ENCODE results near the gene CACNA1C.
"Not testable (repeated sequence)": the region's sequence is repeated elsewhere in the genome, so short reads cannot be mapped to it uniquely, and the experiment has no call there.

The CACNA1C gene

DNA sequence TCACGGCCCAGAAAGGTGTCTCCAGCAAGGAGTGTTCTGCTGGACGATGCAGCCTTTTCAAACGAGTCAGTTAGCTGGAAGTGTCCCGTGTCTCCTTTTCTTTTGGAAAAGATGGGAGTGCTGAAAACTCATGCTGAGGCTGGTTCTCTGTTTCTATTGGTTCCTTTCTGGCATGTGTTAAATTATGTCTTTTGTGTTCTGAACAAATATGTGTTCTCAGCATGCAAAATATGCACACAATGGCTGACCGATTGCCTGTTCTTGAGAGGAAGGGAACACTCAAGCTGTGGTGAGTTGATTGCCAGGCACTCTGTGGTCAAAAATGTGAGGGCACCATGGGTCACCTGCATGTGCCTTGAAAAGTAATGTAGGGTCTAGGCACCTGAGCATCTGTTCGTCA is 181.3 kb downstream of the CACNA1C start:
- no peak for DNase-seq (ENCODE audit: low read depth in 3 of 3)

DNA sequence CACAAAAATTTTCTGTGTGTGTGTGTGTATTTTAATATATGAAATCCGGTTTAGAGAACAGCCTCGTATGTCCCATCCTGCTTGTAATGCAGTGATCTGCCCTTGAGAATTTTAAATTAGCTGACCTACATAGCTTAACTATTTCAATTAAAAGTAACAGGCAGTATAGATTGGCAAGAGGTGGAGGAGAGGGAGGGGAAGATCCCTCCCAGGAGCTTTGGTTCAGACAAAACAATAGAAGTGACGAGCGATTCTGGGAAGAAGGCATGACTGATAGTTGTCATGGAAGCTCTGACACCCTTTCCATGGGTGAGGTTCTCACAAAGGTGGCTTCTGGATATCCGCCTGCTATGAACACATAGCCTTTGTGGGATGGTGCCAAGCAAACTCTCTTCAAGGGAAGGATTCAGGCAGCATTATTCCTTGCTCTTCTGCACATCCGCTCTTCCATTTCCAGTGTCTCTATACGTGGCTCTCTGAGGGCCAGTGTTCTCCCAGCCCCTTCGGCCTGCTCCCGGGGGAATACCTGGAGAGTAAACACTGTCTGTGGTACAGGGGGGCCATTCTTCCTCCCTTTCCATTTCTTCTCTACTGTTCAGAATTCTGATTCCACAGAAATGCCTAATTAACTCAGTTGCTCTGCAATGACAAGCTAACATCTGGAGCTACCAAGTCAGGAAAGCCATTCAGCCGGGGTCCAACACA is 182.0 kb downstream of the CACNA1C start:
- no peak for DNase-seq (ENCODE audit: low read depth in 3 of 3)

DNA sequence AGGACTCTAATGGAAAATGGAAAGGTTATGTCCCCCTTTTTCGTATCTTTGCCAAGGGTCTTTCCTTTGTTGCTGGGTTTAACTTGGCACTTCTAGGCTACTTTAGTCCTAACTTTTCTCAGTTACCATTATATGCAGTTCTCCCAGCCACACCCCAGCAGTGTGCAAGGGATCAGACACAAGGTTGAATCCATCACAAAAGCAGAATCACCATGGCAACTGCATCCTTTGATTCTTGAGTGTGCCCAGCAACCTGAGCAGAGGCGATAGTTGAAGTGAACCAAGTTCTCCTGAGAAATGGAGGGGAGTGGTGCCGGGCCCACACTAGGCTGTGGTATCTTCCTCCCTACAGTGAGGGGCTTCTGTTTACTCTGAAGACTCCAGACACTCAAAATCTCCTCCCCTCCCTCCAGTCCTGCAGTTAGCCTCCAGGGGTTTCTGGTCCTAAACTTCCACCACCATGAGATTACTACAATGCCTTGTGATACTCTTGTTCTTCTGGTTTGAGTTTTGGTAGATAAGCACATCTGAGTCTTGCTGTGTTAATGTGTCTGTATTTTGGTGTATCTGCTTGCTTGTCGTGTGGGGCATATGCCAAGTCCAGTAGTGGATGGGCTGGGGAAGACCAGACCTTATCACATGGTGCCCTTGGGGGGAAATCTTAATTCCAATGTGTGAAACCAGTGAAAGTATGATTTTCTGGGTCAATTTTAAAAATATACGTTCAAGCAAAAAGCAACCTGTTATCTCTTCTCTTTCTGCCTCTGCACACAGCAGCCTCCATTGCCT is 183.9 kb downstream of the CACNA1C start:
- no peak for DNase-seq (ENCODE audit: low read depth in 3 of 3)

DNA sequence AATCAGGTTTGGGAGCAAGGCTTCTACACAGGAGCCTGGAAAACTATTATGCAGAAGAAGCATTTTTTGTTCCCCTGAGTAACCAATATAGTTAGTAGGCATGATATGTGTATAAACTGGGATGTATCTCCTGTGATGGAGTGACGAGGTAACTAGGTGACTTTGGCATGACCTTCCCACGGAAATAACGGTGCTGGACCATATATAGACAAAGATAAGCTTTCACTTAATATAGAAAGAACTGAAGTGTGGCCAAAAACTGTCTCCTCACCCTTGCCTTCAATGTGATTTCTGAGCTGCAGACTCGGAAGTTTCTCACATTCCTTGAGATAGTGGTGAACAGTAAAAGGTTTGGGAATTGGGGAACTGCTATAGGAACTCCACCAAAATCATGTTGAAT is 185.3 kb downstream of the CACNA1C start:
- no peak for DNase-seq (ENCODE audit: low read depth in 3 of 3)

DNA sequence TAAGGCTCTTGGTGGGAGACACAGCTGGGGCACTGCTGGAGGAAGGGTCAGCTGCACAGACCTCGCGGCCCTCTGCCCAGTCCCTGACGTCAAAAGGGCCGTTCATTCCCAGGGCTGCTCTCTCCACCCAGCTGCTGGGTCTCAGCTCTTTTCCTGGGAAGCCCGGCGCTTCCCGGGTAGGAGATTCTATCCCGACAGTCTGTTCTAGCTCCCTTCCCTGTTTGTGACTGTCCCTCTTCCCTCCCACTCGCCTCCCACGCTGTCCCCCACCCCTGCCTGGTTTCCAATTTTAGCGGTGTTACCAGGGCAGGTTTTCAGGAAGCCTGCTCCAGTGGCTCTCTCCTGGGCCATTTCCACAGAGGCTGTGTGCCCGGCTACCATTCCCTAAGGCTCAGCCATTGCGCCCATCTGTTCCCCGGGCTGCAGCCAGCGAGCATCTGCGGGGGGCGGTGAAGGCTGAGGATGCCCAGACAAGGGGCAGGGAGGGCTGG is 186.6 kb downstream of the CACNA1C start:
- no peak for DNase-seq (ENCODE audit: low read depth in 3 of 3)

DNA sequence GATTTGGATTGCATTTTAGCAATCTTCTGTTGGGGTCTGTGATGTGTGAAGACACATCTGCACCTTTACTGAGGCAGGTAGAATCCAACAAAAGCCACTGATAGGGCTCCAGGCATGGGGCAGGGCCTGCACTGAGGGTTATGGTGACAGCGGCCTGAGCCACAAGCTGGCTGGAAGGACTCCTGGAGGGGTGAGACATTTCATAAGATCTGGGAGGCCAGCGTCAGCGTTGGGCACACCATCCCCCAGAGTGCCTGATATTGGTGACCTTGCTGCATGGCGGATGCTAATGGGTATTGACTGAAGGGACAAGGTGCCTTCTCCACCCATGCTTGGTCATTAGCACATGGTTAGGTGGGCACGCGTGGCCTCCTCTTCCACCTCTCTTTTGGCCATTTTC is 187.6 kb downstream of the CACNA1C start:
- no peak for DNase-seq (ENCODE audit: low read depth in 3 of 3)

DNA sequence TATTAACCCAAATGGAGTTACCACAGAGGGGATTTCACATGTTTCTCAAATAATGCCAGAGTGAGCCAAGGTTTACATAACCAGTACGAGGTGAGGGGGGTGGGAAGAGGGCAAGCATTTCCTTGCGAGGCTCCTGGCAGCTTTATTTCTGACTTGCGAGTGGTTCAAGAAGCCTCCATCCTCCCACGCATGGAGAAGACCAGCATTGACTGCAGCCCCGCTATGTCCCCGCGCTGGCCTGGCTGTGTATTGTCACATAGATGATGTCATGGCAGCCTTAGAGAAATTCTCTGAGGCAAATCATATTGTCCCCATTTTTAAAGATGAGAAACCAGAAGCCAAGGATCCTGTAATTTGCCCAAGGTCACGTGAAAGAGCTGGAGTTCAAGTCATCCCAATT is 188.2 kb downstream of the CACNA1C start:
- DNase-seq (ENCODE audit: low read depth in 3 of 3): no peak

DNA sequence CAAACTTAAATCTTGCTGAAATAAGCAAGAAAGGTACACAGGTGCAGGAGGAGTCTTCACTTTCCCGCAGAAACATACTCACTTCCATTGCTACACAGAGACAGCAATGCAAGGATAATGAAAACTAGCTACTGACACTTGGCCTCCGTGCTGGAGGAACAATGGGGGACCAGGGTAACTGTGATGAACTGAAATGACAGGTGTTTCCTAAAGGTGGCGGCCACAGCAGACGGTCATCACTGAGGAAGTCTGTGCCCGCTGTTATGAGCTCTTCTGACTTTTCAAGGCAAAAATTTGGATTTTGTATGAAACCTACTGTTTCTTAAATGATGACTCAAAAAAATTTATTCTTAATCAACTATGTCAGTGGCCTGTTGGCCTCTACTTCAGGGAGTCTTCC is 189.4 kb downstream of the CACNA1C start:
- DNase-seq (ENCODE audit: low read depth in 3 of 3): no peak

DNA sequence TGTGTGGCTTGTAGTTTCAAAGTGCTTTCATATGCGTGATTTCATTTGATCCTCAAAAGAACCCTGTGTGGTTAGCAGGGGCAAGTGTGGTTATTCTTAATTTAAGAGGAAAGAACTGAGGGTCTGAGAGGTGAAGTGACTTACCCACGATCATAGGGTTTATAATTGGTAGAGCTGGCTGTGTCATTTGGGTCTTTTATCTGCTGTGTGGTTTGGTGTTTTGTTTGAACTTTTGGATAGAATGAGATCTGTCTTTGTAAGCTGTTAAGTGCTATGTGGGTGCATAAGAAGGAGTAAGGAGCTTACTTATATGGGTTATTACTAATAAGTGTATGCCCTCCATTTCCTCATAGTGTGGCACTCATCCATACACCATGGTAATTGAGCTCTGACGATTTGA is 190.0 kb downstream of the CACNA1C start:
- DNase-seq (ENCODE audit: low read depth in 3 of 3): no peak

DNA sequence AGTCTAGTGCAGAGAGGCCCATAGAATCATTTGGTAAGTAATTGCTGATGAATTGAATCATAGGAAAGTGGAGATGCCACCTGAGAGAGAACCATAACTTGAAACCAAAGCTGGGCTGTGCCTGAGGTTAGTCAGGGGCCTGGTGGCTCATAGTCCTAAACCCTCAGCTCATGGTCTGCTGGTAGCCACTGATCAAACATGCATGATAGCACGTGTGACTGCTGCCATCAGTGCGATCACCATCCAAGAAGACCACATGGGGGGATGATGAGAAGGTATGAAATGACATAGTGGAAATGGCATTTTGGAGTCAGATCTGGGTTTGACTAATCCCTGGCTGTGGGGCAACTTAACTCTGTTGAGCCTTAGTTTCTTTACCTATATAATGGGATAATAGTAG is 190.5 kb downstream of the CACNA1C start:
- no peak for DNase-seq (ENCODE audit: low read depth in 3 of 3)

DNA sequence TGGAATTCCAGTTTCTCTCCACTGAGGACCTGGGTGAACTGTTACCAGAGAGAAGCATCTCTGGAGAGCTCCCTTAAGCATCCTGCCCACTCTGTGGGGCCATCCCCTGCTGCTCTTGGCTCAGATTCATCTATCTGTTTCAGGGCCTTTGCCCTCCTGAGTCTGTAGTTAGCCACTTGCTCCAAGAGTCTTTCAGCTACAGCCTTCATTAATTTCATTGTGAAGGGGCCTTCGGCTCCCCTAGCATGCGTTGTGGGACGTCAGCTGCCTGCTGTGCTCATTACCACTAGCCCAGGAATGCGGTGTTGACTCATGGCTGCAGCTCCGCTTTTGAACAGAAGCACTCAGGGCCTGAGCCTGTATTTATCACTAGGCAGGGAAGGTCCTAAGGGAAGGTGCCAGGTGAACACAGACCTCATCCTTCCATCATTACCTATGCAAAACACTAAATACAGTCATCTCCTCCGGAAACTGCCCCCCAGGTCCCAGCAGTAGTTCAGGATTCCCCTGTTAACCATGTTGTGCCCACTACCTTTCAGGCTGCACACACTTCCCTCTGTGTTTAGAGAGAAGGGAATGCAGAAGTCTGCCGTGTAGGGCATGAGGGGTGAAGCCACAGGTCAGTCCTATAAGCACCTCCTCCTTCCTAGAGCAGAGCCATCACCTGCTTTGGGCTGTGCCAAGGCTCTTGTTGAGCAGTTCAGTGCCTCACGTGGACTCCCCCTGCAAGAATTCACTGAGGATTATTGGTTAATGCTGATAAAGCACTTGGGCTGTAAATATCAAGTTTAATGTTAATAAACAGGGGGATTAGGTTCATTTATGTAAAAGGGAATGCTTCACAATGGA is 191.4 kb downstream of the CACNA1C start:
- DNase-seq (ENCODE audit: low read depth in 3 of 3): no peak

DNA sequence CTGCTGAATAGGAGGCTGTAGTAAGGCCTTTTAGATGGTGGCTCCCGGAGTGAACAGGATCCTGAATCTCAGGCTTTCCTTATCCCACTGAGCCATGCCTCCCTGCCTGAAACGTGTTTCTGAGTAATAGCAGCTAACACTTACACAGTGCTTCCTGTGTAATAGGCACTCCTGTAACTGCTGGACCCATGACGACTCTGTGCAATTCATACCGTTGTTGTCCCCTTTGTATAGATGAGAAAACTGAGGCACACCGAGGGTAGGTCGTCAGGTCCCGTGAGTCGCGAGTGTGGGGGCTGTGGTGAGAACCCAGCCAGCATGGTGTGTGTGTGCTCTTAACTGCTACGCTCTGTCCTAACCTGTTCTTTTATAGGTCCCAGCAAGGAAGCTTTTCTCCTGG is 193.6 kb downstream of the CACNA1C start:
- no peak for DNase-seq (ENCODE audit: low read depth in 3 of 3)

DNA sequence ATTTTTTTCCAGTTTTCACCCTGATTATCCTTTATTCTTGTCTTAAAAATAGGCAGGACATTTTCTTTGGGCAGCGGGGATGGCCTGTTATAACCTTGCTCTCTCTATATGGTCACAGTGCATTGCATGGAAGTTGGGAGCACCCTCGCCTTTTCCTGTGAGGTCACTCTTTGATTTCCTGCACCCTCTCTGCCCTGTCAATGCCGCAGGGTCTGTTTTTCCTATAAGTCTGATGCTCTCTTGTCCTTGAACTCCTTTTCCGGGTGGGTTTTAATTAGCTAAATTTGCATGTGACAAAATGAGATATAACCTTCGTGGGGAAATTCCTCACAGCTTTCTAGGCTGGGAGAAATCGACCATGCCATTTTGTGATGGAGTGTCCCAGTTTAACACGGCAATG is 194.3 kb downstream of the CACNA1C start:
- no peak for DNase-seq (ENCODE audit: low read depth in 3 of 3)

DNA sequence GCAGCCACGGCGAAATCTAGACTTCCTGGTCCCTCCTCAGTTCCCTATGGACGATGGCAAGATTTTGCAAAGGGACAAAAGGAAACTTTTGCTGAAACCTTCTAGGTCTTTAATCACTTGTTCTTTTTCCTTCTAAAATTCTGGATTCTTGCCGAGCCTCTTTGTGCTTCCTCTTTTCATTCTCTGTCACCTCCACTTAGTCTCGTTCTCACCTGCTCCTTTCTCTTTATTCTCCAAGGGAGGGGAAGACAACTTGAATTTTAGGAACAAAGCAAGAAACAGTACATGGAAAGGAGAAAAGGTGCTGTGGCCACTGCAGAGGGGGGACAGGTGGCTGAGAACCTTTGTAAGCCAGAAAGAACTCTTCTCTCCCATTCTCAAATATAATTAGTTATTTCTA is 194.8 kb downstream of the CACNA1C start:
- DNase-seq (ENCODE audit: low read depth in 3 of 3): no peak

DNA sequence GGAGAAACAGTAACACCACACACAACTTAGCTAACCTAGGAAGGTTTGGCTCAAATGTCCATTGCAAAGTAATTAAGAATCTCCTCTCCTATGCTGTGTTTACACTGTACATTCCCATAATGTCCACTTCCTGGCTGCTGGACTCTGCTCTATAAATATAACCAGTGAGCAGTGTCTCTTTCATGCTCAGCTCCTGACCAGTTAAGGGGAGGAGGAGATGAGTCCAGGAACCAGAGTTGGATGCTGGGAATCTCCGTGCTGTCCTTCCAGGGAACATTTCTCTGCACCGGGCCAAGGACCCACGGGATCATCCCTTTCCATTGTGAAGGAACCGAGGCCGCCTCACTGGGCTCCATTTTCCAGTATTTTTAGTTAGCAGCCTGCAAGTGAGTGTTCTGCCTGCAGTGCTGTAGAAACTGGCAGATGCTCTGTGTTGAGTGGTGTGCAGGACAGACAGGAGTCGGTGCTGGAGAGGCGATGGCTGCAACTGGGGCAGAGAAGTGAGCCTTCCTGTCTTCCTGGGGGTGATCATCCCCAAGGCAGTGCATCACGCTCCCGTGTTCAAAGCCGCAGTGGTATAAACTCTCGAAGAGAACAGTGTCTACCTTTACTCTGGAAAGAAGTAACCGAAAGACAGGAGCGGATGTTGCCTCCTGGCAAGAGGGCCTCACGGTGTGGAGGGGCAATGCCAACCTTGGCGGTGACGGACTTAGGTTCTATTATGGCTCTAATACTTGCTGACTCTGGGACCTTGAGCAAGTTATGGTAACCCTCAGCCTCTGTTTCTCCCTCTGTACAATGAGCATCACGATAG is 195.5 kb downstream of the CACNA1C start:
- no peak for DNase-seq (ENCODE audit: low read depth in 3 of 3)

DNA sequence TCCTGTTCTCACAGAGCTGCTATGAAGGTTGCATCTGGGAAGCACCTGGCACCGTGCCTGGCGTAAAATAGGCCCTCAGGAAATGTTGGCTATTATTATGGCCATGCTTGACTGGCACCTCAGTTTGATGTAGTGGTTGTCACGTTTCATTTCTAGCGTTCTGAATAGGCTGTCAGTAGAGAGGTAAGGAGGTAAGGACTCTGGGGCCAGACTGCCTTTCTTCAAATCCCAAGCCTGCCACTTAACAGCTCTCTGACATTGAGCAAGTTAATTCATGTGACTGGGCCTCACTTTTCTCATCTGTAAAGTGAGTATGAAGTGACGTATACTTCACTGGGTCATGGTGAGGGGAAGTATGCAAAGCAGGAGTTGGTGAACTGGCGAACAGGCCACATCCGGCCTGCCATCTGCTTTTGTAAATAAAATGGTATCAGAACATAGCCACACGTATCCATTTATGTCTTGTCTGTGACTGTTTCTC is 196.2 kb downstream of the CACNA1C start:
- DNase-seq (ENCODE audit: low read depth in 3 of 3): no peak

DNA sequence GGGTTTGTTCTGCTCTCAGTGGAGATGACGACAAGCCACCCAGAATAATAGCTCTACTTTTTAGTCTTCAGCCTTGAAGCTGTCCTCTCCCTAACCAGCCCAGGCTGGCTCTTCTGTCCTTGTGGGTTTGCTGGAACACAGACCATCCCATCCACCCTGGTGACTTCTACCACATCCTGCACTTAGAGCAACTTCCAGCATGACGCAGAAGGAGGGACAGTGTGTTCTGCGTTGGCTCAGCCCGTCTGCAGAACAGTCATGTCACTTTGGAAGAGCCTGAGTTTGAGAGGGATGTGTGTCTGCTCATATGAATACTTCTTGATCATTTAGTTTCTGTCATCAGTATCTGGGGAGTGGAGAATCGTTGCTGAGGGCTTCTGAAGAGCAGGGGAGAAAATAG is 198.0 kb downstream of the CACNA1C start:
- DNase-seq (ENCODE audit: low read depth in 3 of 3): no peak

DNA sequence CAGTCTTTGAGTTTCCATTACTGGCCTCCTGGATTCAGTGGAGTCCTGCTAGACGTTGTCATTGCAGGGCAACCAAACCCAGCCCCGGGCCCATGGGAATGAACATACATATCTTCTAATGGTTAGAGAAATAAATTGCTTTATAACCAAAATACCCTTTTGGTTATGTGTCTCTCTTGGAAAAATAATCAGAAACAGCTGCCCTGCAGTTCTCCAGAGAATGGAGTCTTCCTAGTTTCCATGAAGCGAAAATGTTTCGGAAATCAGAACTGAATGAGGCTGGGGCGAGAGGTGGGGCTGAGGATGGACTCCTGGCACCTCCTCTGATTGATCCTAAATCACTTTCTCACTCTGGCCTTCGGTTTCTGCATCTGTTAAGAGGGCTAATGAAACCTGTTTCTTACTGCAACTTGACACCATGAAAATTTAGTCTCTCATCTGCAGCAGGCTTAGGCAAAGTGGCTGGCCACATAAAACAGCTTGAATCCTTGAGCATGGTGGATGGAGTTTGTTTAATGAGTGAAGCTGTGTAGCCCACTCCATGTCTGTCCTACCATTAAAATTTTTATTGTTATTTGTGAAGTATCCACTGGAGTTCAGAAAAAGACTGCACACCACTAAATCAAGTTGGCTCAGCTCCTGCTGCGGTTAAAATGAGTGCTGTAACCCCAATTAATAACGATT is 198.9 kb downstream of the CACNA1C start:
- no peak for DNase-seq (ENCODE audit: low read depth in 3 of 3)

DNA sequence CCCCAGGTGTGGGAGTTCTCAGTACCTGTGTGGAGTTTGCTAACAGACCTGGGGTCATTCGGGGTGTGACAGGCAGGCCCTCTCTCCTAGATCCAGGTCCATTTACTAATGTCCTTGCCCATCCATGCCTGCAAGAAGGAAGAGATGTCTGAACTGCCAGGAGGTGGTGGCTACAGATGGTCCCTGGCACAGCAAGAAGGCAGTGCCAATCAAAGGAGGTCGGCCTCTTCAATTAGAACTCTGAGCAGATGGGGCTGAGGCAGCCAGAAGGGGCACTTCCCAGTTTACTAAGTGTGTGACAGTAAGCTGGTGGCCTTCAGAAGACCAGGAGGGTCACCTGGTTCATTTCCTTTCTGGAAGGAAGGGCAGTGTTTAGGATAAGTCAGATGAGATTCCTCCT is 202.5 kb downstream of the CACNA1C start:
- no peak for DNase-seq (ENCODE audit: low read depth in 3 of 3)

DNA sequence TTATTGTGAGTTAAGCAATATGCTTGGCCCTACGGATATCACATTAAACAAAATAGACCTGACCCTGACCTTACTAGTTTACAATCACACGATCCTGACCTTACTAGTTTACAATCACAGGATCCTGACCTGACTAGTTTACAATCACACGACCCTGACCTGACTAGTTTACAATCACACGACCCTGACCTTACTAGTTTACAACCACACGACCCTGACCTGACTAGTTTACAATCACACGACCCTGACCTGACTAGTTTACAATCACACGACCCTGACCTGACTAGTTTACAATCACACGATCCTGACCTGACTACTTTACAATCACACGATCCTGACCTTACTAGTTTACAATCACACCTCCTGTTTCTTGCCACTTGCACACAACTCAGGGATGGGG is 202.9 kb downstream of the CACNA1C start:
- not testable (repeated sequence) for DNase-seq (ENCODE audit: low read depth in 3 of 3)

DNA sequence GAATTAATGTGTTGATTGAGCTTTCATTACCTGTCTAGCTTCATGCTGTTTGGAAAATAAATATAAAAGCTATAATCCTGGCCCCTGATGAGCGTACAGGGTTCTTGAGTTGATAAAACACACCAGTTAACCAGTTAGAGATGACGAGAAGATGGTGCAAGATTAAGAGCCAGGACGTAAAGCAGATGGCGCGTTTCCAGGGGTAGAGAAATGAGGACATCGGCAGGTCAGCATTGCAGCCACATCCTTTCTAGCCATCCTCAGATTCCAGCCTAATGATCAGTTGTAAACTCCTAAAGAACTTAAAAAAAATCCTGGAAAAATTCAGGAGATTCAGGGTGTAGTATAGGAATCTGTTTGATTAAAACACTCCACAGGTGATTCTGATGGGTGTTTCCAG is 203.7 kb downstream of the CACNA1C start:
- DNase-seq (ENCODE audit: low read depth in 3 of 3): no peak
